ENCODE data around the gene SLC1A4.

SLC1A4 gene

DNA sequence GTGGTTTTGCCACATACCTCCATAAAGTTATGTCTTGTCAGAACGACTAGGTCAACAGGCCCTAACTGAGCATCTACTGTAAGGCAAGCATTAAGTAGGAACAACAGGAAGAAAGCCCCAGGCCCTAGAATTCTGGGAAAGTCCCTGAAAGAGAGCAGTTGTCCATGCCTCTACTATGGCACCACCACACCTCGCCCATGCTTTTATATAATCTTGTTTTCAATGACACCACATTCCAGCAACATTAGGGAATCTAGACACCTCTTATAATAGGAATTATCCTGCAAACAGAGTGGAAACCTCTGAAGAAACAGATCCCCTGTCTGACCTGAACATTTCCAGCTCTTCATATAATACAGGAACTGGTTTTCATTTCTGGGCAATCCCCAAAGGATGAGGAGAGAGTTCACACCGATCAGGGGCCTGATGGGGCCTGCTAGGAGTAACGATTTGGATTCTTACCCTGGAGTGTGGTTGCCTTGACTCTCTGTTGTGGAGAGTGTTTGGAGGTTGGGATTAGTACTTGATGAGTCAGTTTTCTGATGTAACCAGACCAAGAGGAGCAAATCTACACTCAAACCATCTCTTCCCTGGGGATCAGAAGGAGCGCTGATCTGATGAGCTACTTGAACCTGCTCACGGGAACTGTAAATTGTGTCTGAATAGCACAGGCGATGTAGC is 35.1 kb downstream of the SLC1A4 start:
- peak; percentile 77 for DNase-seq (ENCODE audit: low read depth, low spot score)
- no peak overlapping the region for H3K4me3 ChIP-seq (ENCODE audit: low read depth, low read length)
- TF ChIP-seq, protein P1, sequence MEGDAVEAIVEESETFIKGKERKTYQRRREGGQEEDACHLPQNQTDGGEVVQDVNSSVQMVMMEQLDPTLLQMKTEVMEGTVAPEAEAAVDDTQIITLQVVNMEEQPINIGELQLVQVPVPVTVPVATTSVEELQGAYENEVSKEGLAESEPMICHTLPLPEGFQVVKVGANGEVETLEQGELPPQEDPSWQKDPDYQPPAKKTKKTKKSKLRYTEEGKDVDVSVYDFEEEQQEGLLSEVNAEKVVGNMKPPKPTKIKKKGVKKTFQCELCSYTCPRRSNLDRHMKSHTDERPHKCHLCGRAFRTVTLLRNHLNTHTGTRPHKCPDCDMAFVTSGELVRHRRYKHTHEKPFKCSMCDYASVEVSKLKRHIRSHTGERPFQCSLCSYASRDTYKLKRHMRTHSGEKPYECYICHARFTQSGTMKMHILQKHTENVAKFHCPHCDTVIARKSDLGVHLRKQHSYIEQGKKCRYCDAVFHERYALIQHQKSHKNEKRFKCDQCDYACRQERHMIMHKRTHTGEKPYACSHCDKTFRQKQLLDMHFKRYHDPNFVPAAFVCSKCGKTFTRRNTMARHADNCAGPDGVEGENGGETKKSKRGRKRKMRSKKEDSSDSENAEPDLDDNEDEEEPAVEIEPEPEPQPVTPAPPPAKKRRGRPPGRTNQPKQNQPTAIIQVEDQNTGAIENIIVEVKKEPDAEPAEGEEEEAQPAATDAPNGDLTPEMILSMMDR (IDR thresholded peaks at IDR 0.05; ENCODE audit: insufficient read depth, low read length, missing control alignments): no peak
- CTCF ChIA-PET: interaction anchor here (0.6 to 3.7 kb wide), 9 partner anchors 10 to 146 kb away, joined by 3 to 20 read pairs (median 4); no protein-coding TSS in a partner anchor
- POLR2A ChIA-PET: interaction anchor here (0.6 to 0.8 kb wide), 2 partner anchors 19 to 32 kb away, joined by 3 to 4 read pairs; partner anchors contain the start of gene CEP68

DNA sequence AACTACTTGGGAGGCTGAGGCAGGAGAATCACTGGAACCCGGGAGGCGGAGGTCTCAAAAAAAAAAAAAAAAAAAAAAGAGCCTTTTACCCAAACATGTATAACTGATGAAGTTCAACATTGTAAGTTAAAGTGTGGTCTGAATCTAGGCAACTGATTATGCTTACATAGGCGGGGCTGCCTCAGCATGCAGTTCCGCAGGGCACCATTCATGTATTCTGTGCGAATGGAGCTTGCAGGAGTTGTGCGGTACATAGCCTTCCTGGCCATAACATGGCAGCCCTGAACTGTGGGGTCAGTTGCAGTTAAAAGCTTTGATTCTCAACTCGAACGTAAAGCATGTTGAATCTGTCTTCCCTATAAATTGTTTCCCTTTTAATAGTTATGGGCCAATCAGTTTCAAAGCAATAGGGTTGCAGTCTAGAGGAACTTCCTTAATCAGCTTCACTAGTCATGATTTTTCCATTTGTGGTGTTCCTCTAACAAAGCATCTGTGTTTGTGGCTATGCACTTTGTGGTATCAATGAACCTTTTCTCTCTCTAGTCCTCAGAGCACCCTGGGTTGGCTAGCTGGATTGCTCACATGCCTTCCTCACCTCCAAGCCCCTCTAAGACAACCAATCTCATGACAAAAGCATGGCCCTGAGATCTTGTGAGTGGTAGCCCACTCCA is 36.4 kb downstream of the SLC1A4 start:
- DNase-seq (ENCODE audit: low read depth, low spot score): no peak
- TF ChIP-seq, protein P1 (IDR thresholded peaks at IDR 0.05; ENCODE audit: insufficient read depth, low read length, missing control alignments): no peak
- no peak overlapping the region for H3K4me3 ChIP-seq (ENCODE audit: low read depth, low read length)
- ChIA-PET CTCF (interaction anchor here (0.9 to 3.7 kb wide), 8 partner anchors 9 to 153 kb away, joined by 3 to 20 read pairs (median 4); no protein-coding TSS in a partner anchor), POLR2A (no interaction called here)

DNA sequence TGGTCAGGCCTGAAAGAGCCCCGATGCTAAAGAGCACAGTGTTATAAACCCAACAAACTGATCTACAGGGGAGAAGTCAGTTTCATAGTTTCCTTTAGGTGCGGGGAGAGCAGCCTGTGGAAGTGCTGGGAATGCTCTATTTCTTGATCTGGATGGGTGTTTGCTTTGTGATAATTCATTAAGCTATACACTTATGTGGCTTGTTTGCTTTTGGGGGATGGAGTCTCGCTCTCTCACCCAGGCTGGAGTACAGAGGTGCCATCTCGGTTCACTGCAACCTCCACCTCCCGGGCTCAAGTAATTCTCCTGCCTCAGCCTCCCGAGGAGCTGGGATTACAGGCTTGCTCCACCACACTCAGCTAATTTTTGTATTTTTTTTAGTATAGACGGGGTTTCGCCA is 37.0 kb downstream of the SLC1A4 start:
- TF ChIP-seq, protein P1 (IDR thresholded peaks at IDR 0.05; ENCODE audit: insufficient read depth, low read length, missing control alignments): no peak
- DNase-seq (ENCODE audit: low read depth, low spot score): no peak
- ChIA-PET POLR2A (no interaction called here), CTCF (interaction anchor here (0.9 to 3.7 kb wide), 6 partner anchors 8 to 154 kb away, joined by 3 to 20 read pairs (median 4); no protein-coding TSS in a partner anchor)
- no peak overlapping the region for H3K4me3 ChIP-seq (ENCODE audit: low read depth, low read length)

DNA sequence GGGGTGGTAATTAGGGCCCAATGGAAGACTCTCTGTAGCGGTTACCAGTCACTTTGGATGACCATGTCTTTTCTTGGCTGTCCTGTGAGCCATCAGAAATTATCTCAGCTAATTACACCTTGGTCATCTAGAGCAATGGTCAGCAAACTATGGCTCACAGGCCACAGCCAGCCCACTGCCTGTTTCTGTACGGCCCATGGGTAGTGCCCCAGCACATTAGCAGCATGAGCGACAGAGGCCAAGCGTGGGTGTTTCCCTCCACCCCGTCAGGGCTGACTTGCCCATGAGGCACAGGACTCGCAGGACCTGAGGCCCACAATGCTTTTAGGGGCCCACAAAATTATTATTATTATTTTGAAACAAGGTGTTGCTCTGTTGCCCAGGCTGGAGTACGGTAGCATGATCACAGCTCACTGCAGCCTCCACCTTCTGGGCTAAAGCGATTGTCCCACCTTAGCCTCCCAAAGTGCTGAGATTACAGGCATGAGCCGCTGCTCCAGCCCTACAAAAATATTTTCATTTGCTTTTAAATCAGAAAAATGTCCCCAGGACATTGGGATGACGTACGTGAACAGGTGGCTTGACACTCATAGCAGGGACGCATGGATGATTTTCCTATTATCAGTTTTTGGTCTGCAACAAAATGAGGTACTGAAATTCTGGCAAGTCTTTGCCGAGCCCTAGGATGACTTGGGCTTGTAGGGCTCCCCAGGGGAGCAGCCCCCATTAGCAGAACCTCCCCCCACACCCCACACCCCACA is 37.7 kb downstream of the SLC1A4 start:
- ChIA-PET CTCF (interaction anchor here (1.2 to 3.7 kb wide), 4 partner anchors 8 to 154 kb away, joined by 3 to 20 read pairs (median 9); no protein-coding TSS in a partner anchor), POLR2A (no interaction called here)
- no peak for DNase-seq (ENCODE audit: low read depth, low spot score)
- TF ChIP-seq, protein P1 (IDR thresholded peaks at IDR 0.05; ENCODE audit: insufficient read depth, low read length, missing control alignments): no peak
- H3K4me3 ChIP-seq (ENCODE audit: low read depth, low read length): no peak overlapping the region

DNA sequence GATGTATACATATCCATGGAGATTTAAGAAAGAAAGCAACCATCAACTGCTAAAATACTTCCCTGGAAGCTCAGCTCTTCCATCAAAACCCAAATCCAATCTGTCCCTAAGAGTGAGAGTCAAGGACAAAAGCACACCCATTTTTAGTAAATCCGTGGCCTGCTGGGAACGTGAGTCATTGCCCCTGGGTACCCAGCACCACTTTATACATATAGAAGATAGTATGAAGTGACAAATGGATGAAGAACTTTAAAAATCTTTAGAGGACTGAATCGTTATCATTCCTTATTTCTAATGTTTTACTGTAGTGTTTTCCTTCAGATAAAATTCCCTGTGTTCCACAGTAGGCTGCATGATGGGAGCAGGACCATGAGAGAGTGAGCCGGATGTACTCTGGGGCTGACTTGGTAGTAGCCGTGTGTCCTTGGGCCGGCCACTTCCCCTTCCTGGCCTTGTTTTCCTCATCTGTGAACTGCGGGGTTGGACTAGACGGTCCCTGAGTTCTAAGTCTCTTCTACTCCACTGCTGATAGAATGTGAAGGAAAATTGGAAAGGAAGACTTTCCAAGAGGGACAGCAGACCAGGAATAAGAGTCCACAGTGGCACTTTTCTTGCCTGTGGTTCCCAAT is 38.5 kb downstream of the SLC1A4 start:
- DNase-seq (ENCODE audit: low read depth, low spot score): no peak
- ChIA-PET POLR2A (no interaction called here), CTCF (no interaction called here)
- TF ChIP-seq, protein P1 (IDR thresholded peaks at IDR 0.05; ENCODE audit: insufficient read depth, low read length, missing control alignments): no peak
- no peak overlapping the region for H3K4me3 ChIP-seq (ENCODE audit: low read depth, low read length)
